ENCODE data around the gene LAYN. TPM values are rescaled to one million over a fixed set of nuclear protein-coding genes. Genes with fewer than 3 reads are reported as not detected.

Gene LAYN
- total RNA-seq, 1 experiment from 2014 or later, result 9.6 TPM

DNA sequence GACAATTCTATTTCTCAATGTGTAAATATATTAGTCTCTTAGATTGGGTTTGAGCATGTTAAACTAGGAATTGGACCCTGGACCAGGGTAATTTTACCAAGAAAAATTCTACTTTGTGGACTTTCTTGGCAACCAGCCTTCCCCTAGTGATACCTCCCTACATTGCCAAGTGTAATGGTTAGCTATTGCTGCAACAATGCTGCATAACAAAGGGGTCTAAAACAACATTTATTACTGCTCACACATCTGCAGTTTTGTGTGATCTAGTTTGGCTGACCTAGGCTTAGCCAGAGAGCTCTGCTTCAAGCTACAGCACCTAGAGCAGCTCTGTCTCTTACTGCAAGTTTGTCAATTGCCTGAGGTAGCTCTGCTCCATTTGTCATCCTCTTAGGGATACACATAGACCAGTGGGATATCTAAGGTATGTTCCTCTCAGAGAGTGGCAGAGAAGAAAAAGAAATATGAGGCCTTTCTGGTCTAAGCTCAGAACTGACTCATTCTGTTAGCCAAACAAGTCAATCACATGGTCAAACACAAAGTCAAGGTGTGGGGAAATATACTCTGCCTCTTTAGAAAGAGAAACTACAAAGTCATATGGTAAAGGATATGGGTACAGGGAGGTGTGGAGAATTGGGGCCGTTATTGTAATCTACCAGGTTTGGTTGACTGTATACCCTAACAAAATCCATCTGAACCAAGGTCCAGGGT is 2.0 kb upstream of the LAYN start:
- no TSS peak for BruUV-seq (replicated peaks)
- Histone ChIP-seq H3K27ac (ENCODE audit: low read depth, low read length, poor library complexity, severe bottlenecking) (no peak overlapping the region), H3K4me3 (ENCODE audit: low read depth, low read length, poor library complexity, severe bottlenecking) (no peak overlapping the region), H3K4me1 (ENCODE audit: insufficient read depth, low read length, poor library complexity, severe bottlenecking) (peaks cover 16% of the 10 kb centered on the region), H3K27me3 (replicated peaks; ENCODE audit: insufficient read depth, low read depth, low read length, poor library complexity) (no peaks in the 10 kb centered on the region), H3K9me3 (ENCODE audit: low read depth, low read length, poor library complexity, severe bottlenecking) (no peaks in the 10 kb centered on the region), H3K36me3 (ENCODE audit: insufficient read depth, low read length, poor library complexity, severe bottlenecking) (no peaks in the 10 kb centered on the region)
- TF ChIP-seq, protein P1, sequence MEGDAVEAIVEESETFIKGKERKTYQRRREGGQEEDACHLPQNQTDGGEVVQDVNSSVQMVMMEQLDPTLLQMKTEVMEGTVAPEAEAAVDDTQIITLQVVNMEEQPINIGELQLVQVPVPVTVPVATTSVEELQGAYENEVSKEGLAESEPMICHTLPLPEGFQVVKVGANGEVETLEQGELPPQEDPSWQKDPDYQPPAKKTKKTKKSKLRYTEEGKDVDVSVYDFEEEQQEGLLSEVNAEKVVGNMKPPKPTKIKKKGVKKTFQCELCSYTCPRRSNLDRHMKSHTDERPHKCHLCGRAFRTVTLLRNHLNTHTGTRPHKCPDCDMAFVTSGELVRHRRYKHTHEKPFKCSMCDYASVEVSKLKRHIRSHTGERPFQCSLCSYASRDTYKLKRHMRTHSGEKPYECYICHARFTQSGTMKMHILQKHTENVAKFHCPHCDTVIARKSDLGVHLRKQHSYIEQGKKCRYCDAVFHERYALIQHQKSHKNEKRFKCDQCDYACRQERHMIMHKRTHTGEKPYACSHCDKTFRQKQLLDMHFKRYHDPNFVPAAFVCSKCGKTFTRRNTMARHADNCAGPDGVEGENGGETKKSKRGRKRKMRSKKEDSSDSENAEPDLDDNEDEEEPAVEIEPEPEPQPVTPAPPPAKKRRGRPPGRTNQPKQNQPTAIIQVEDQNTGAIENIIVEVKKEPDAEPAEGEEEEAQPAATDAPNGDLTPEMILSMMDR (conservative IDR thresholded peaks at IDR 0.05; ENCODE audit: low read depth, low read length), result no peak
- POLR2A ChIA-PET (ENCODE audit: low non-redundant PET), result no interaction called here
- no peak for DNase-seq (ENCODE audit: low spot score)
- intact Hi-C loops (cut with micrococcal nuclease; ENCODE audit: unreplicated experiment), result no loop called here
- CTCF ChIA-PET, result interaction anchor here (0.5 kb wide), 1 partner anchor 228 kb away, joined by 8 read pairs; no protein-coding TSS in a partner anchor

DNA sequence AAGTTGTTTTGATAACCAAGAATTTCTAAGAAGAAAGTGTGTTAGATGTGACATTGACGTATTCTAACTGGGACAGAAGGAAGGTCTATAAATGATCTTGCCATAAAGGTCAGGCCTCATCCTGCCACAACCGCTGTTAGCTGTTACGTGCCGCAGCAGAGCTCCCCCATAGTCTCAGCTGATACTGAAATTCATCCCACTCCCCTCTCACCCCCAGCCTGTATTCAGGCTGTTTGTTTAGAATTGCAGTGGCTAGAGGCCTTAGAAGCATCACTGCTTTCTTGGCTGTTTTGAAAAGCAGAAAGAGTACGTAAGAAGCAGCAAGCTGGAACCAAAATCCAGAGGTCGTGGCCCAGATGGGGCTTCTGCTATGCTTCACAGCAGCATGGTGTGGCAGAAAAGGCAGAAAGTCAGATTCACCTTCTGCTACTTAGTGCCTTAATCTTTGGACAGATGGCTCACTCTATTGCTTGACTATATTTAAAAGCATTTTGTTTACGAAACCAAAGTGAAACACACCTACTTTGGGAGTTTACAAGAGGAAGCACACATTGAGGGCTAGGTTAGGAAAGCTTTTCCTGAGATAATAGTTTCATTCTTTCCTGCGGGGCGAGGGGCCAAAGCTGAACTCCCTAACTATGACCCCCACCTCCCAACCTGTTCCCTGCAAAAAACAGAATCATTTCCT is 950 bp upstream of the LAYN start:
- no TSS peak for BruUV-seq (replicated peaks)
- intact Hi-C loops (cut with micrococcal nuclease; ENCODE audit: unreplicated experiment), result no loop called here
- no peaks in the 10 kb centered on the region for H3K36me3 ChIP-seq (ENCODE audit: insufficient read depth, low read length, poor library complexity, severe bottlenecking)
- ChIA-PET CTCF (interaction anchor here (0.5 kb wide), 1 partner anchor 227 kb away, joined by 8 read pairs; no protein-coding TSS in a partner anchor), POLR2A (ENCODE audit: low non-redundant PET) (no interaction called here)
- H3K27me3 ChIP-seq (replicated peaks; ENCODE audit: insufficient read depth, low read depth, low read length, poor library complexity), result no peaks in the 10 kb centered on the region
- DNase-seq (ENCODE audit: low spot score), result no peak
- no peak for TF ChIP-seq EZH2 (IDR thresholded peaks at IDR 0.05; ENCODE audit: borderline replicate concordance, low read depth, low read length, poor library complexity, severe bottlenecking)
- TF ChIP-seq, protein P1 (conservative IDR thresholded peaks at IDR 0.05; ENCODE audit: low read depth, low read length), result no peak
- H3K4me3 ChIP-seq (ENCODE audit: low read depth, low read length, poor library complexity, severe bottlenecking), result no peak overlapping the region
- no peaks in the 10 kb centered on the region for H3K9me3 ChIP-seq (ENCODE audit: low read depth, low read length, poor library complexity, severe bottlenecking)
- no peak overlapping the region for H3K27ac ChIP-seq (ENCODE audit: low read depth, low read length, poor library complexity, severe bottlenecking)
- H3K4me1 ChIP-seq (ENCODE audit: insufficient read depth, low read length, poor library complexity, severe bottlenecking), result peaks cover 16% of the 10 kb centered on the region

DNA sequence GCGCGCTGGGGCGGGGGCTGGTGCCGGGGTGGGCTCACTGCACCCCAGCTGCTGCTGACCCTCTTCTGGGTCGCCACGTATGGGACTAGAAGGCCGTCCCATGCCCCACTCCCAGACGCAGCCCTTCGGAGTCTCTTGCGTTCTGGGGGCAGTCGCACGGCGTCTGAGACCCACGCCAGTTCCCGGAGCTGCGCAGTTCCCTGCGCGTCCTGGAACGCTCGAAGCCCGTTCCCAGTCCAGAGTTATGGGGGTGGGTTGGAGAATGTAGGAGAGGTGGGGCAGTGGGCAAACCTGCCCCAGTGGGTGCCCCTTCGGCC is 375 bp downstream of the LAYN start:
- Histone ChIP-seq H3K27ac (ENCODE audit: low read depth, low read length, poor library complexity, severe bottlenecking) (no peak overlapping the region), H3K27me3 (replicated peaks; ENCODE audit: insufficient read depth, low read depth, low read length, poor library complexity) (no peaks in the 10 kb centered on the region)
- DNase-seq (ENCODE audit: low spot score), result peak; percentile 55

More for the DNA sequence above, 375 bp downstream of the LAYN start:
- H3K36me3 ChIP-seq (ENCODE audit: insufficient read depth, low read length, poor library complexity, severe bottlenecking), result no peaks in the 10 kb centered on the region
- peak overlapping the region; percentile 63 for H3K4me3 ChIP-seq (ENCODE audit: low read depth, low read length, poor library complexity, severe bottlenecking)
- ChIA-PET CTCF (interaction anchor here (0.6 kb wide), 1 partner anchor 740 kb away, joined by 12 read pairs; no protein-coding TSS in a partner anchor), POLR2A (ENCODE audit: low non-redundant PET) (no interaction called here)
- H3K4me1 ChIP-seq (ENCODE audit: insufficient read depth, low read length, poor library complexity, severe bottlenecking), result peaks cover 16% of the 10 kb centered on the region
- BruUV-seq (replicated peaks), result no TSS peak
- intact Hi-C loops (cut with micrococcal nuclease; ENCODE audit: unreplicated experiment), result no loop called here
- H3K9me3 ChIP-seq (ENCODE audit: low read depth, low read length, poor library complexity, severe bottlenecking), result no peaks in the 10 kb centered on the region
- TF ChIP-seq EZH2 (IDR thresholded peaks at IDR 0.05; ENCODE audit: borderline replicate concordance, low read depth, low read length, poor library complexity, severe bottlenecking), result no peak

All from A673 (cell line).